KMS-11 (cell line): Measurements from ENCODE around the gene ERLIN1.

ENCODE experiments used
- H2AFZ ChIP-seq: fragments of 200-600 bp; sonication (generic); 2 replicates; pipeline ENCODE4 v1.6.1; 2016; ENCODE audit warnings: antibody characterized with exemption, mixed run types, low read depth
- H3K27ac ChIP-seq: fragments of 200-600 bp; sonication (generic); 2 replicates; pipeline ENCODE4 v1.6.1; 2016; ENCODE audit warnings: mild to moderate bottlenecking, mixed run types
- H3K27me3 ChIP-seq: fragments of 200-600 bp; sonication (generic); 2 replicates; pipeline ENCODE4 v1.6.1; 2017; ENCODE audit warnings: mild to moderate bottlenecking, low read depth, mixed run types, moderate library complexity; ENCODE audit not compliant: insufficient read depth
- H3K36me3 ChIP-seq: fragments of 200-600 bp; sonication (generic); 2 replicates; pipeline ENCODE4 v1.6.1; 2017; ENCODE audit warnings: mild to moderate bottlenecking, mixed run types; ENCODE audit not compliant: insufficient read depth
- H3K4me1 ChIP-seq: fragments of 200-600 bp; sonication (generic); 2 replicates; pipeline ENCODE4 v1.6.1; 2016; ENCODE audit warnings: mild to moderate bottlenecking, low read depth, mixed run types; ENCODE audit not compliant: poor library complexity, severe bottlenecking
- H3K4me2 ChIP-seq: fragments of 200-600 bp; sonication (generic); 2 replicates; pipeline ENCODE4 v1.7.0; 2016; ENCODE audit warnings: mild to moderate bottlenecking, mixed run types
- H3K4me3 ChIP-seq: fragments of 200-600 bp; sonication (generic); IDR thresholded peaks from 2 replicates; pipeline ENCODE4 v1.6.1; 2017; ENCODE audit warnings: low read depth, low read length, mixed read lengths; ENCODE audit not compliant: insufficient read depth
- H3K79me2 ChIP-seq: fragments of 200-600 bp; sonication (generic); 2 replicates; pipeline ENCODE4 v1.6.1; 2016; ENCODE audit warnings: low read depth, mixed run types; ENCODE audit not compliant: insufficient read depth
- H3K9ac ChIP-seq: fragments of 200-600 bp; sonication (generic); 2 replicates; pipeline ENCODE4 v1.6.1; 2016; ENCODE audit warnings: mild to moderate bottlenecking, mixed run types
- H4K20me1 ChIP-seq: fragments of 200-600 bp; sonication (generic); 2 replicates; pipeline ENCODE4 v1.6.1; 2016; ENCODE audit warnings: mild to moderate bottlenecking, mixed run types; ENCODE audit not compliant: insufficient read depth
- CTCF ChIP-seq: fragments of 200-600 bp; sonication (generic); conservative IDR thresholded peaks from 2 replicates; pipeline ENCODE4 v1.6.1; 2017; ENCODE audit warnings: low read depth, mild to moderate bottlenecking, antibody characterized with exemption, low read length, moderate library complexity, mixed read lengths

ERLIN1 gene

GRCh38 chr10:100163704-100164621, 21.9 kb downstream of the ERLIN1 start:
- Histone ChIP-seq H3K27ac (no peak overlapping the region), H4K20me1 (no peaks in the 10 kb centered on the region)

GRCh38 chr10:100162696-100163095, 23.1 kb downstream of the ERLIN1 start:
- TF ChIP-seq CTCF, result no peak
- Histone ChIP-seq H3K4me3 (no peak overlapping the region), H4K20me1 (no peaks in the 10 kb centered on the region), H3K27ac (no peak overlapping the region), H3K79me2 (peaks cover 9% of the 10 kb centered on the region), H3K36me3 (no peaks in the 10 kb centered on the region), H3K4me1 (no peaks in the 10 kb centered on the region), H3K27me3 (no peaks in the 10 kb centered on the region), H3K4me2 (no peak overlapping the region), H3K9ac (no peak overlapping the region), H2AFZ (no peak overlapping the region)

More at GRCh38 chr10:100163704-100164621, 21.9 kb downstream of the ERLIN1 start:
- Histone ChIP-seq H3K79me2 (no peaks in the 10 kb centered on the region; the same call in 1 of the 2 replicates), H3K36me3 (no peaks in the 10 kb centered on the region), H3K9ac (no peak overlapping the region), H3K4me2 (no peak overlapping the region), H3K4me1 (no peaks in the 10 kb centered on the region), H3K27me3 (no peaks in the 10 kb centered on the region), H2AFZ (no peak overlapping the region), H3K4me3 (no peak overlapping the region)
- no peak for TF ChIP-seq CTCF

GRCh38 chr10:100158044-100158805, 27.6 kb downstream of the ERLIN1 start:
- no peak overlapping the region for H3K4me2 ChIP-seq
- H3K4me1 ChIP-seq, result peaks cover 13% of the 10 kb centered on the region
- H2AFZ ChIP-seq, result no peak overlapping the region
- no peaks in the 10 kb centered on the region for H3K27me3 ChIP-seq
- no peak overlapping the region for H3K4me3 ChIP-seq
- no peaks in the 10 kb centered on the region for H4K20me1 ChIP-seq
- no peak overlapping the region for H3K9ac ChIP-seq
- H3K27ac ChIP-seq, result no peak overlapping the region
- no peak for TF ChIP-seq CTCF
- peaks cover 5% of the 10 kb centered on the region; the same call in 1 of the 2 replicates for H3K36me3 ChIP-seq
- H3K79me2 ChIP-seq, result peaks cover 9% of the 10 kb centered on the region

- H3K27ac ChIP-seq, result no peak overlapping the region
- H3K27me3 ChIP-seq, result no peaks in the 10 kb centered on the region
- H3K4me2 ChIP-seq, result no peak overlapping the region
- H3K36me3 ChIP-seq, result peaks cover 5% of the 10 kb centered on the region; the same call in 1 of the 2 replicates
- H4K20me1 ChIP-seq, result no peaks in the 10 kb centered on the region
- H3K4me3 ChIP-seq, result no peak overlapping the region
- peaks cover 9% of the 10 kb centered on the region for H3K79me2 ChIP-seq
- H2AFZ ChIP-seq, result no peak overlapping the region
- H3K4me1 ChIP-seq, result peaks cover 13% of the 10 kb centered on the region
- TF ChIP-seq CTCF, result no peak
- no peak overlapping the region for H3K9ac ChIP-seq
Observed at GRCh38 chr10:100157156-100157555, 28.7 kb downstream of the ERLIN1 start.
